Measurements from ENCODE around the gene FLOT2.

DNA sequence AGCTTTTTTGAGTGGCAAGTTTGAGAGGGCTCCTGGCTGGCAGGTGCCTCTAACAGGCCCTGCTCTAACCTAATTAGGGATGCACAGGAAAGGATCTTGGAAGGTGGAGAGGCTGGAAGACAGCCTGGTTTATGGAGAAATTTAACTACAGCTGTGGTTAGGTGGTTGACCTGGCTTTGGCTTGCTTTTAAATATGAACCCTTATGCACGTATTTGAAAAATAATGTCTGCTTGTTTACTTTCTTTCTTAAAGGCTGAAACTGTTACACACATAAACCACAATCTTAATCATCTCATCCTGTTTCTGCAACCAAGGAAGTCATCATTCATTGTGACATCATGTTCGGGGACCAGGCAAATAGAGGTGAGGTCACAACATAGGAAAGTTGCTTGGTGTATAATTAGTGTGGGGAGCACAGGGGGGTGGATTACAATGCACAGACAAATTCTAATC lies 28.4 kb upstream of the FLOT2 start:
- TF ChIP-seq POLR2A (IDR thresholded peaks at IDR 0.05) (no peak), CTCF (IDR thresholded peaks at IDR 0.05) (no peak)

All from adrenal gland (tissue), 5 donors.